Prostate gland (tissue), 2 donors: Measurements from ENCODE around the gene IPO5.

Source experiments
- CTCF ChIP-seq, 4 experiments: fragments of 200-600 bp in 2 of 4; fragments of 450-650 bp in 2 of 4; sonication (generic) in 2 of 4; IDR thresholded peaks; 1 replicate in 3 of 4; 2 replicates in 1 of 4; pipeline ENCODE4 v1.5.1; 2016 to 2019; ENCODE audit warnings: antibody characterized with exemption in 4 of 4, mild to moderate bottlenecking in 2 of 4, moderate library complexity in 2 of 4
- POLR2A ChIP-seq: fragments of 450-650 bp; IDR thresholded peaks from one replicate; pipeline ENCODE4 v1.6.1; 2016; ENCODE audit warnings: antibody characterized with exemption, mild to moderate bottlenecking

DNA sequence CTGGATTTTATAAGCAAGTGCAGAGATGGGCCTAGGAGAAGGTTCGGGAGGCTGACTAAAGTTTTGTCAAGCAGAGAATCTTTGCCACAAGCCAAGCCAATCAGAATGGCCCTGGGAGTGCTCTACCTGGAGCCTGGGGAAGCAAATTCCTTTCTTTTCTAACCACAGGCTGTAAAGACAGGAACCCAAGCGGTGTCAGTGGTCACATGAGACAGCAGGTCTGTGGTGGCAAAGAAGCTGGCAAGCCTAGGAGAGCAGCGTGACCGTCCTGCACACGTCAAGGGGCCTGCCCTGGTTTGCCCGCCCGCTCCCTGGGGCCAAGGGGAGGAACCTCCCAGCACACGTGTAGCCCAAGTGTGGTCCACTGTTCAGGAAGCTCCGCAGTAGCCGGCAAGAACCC, 90.8 kb downstream of the IPO5 start:
- TF ChIP-seq CTCF (IDR thresholded peaks at IDR 0.05) (no peak), POLR2A (no peak)
